NCI-H1694 (cell line): ENCODE data around the gene PSMD11.
A peak's percentile ranks its signal among the peaks of the same experiment; 100 is the strongest.

Source experiments
- DNase-seq: peaks from one replicate; lab custom pipeline; 2025; lab: John Stamatoyannopoulos, UW

The PSMD11 gene

GRCh38 chr17:32491371-32492263, 47.3 kb downstream of the PSMD11 start:
- no peak for DNase-seq

GRCh38 chr17:32492264-32492589, 47.9 kb downstream of the PSMD11 start:
- no peak for DNase-seq

GRCh38 chr17:32492648-32493289, 48.5 kb downstream of the PSMD11 start:
- DNase-seq, result no peak

- DNase-seq, result no peak
Measured at GRCh38 chr17:32493571-32493970, 49.3 kb downstream of the PSMD11 start.

- no peak for DNase-seq
Measured at GRCh38 chr17:32493976-32494513, 49.7 kb downstream of the PSMD11 start.

- DNase-seq, result peak; percentile 56
Measured at GRCh38 chr17:32494621-32495358, 50.5 kb downstream of the PSMD11 start.

GRCh38 chr17:32495359-32496231, 51.3 kb downstream of the PSMD11 start:
- peak; percentile 75 for DNase-seq

GRCh38 chr17:32496395-32497073, 52.2 kb downstream of the PSMD11 start:
- DNase-seq, result no peak

- no peak for DNase-seq
Measured at GRCh38 chr17:32497431-32498205, 53.3 kb downstream of the PSMD11 start.

- DNase-seq, result no peak
Measured at GRCh38 chr17:32498391-32498790, 54.1 kb downstream of the PSMD11 start.

- DNase-seq, result no peak
Measured at GRCh38 chr17:32502013-32502412, 57.7 kb downstream of the PSMD11 start.

GRCh38 chr17:32502710-32503109, 58.4 kb downstream of the PSMD11 start:
- no peak for DNase-seq

GRCh38 chr17:32503251-32504165, 59.2 kb downstream of the PSMD11 start:
- no peak for DNase-seq

GRCh38 chr17:32504166-32504990, 60.1 kb downstream of the PSMD11 start:
- DNase-seq, result no peak

- no peak for DNase-seq
Measured at GRCh38 chr17:32508926-32509325, 64.6 kb downstream of the PSMD11 start.

- no peak for DNase-seq
Measured at GRCh38 chr17:32510466-32510865, 66.2 kb downstream of the PSMD11 start.

- no peak for DNase-seq
Measured at GRCh38 chr17:32512328-32512727, 68.0 kb downstream of the PSMD11 start.

- DNase-seq, result no peak
Measured at GRCh38 chr17:32513579-32513978, 69.3 kb downstream of the PSMD11 start.
